GM12891 (cell line): ENCODE results near the gene B4GALT1.

Experiments used
- POLR2A ChIP-seq: IDR thresholded peaks from 2 replicates; pipeline ENCODE4 v1.6.1; 2011; ENCODE audit warnings: low read depth, low read length, control low read depth
- POLR2AphosphoS5 ChIP-seq: IDR thresholded peaks from 2 replicates; pipeline ENCODE4 v1.6.1; 2011; ENCODE audit warnings: low read depth, low read length, control low read depth
- TAF1 ChIP-seq: IDR thresholded peaks from 2 replicates; pipeline ENCODE4 v1.6.1; 2011; ENCODE audit warnings: low read depth, low read length, control low read depth

DNA sequence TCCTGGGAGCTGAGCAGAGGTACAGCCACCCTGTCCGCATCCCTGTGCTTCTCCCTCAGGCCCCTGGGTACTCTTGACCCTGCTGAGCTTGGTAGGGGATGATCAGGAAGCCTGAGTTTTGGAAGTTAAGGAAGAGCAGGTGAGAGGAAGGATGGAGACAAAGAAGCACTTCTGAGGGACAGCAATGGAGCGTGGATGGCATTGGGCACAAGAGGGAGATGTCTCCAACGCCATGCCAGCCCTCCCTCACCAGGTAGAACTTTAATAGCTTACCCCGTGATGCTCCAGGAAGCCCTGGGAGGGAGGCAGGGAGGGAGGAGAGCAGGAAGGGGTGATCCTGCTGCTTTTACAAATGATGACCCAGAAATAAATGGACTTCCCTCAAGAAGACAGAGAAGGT lies 60.8 kb downstream of the B4GALT1 start:
- TF ChIP-seq TAF1: no peak
- no peak for TF ChIP-seq POLR2A
- no peak for TF ChIP-seq POLR2AphosphoS5
